Epithelial cell of prostate (primary cell): Measurements from ENCODE around the gene CYP2B6.
"Not testable (repeated sequence)": the region's sequence is repeated elsewhere in the genome, so short reads cannot be mapped to it uniquely, and the experiment has no call there.

Experiments
- DNase-seq: peaks from one replicate; pipeline ENCODE4 v3.0.0-alpha.2; 2011; ENCODE audit warnings: low read depth, low spot score
- H3K27ac ChIP-seq: fragments of 450-650 bp; 2 replicates; pipeline ENCODE4 v1.5.1; 2017; ENCODE audit warnings: mild to moderate bottlenecking

CYP2B6 gene

DNA sequence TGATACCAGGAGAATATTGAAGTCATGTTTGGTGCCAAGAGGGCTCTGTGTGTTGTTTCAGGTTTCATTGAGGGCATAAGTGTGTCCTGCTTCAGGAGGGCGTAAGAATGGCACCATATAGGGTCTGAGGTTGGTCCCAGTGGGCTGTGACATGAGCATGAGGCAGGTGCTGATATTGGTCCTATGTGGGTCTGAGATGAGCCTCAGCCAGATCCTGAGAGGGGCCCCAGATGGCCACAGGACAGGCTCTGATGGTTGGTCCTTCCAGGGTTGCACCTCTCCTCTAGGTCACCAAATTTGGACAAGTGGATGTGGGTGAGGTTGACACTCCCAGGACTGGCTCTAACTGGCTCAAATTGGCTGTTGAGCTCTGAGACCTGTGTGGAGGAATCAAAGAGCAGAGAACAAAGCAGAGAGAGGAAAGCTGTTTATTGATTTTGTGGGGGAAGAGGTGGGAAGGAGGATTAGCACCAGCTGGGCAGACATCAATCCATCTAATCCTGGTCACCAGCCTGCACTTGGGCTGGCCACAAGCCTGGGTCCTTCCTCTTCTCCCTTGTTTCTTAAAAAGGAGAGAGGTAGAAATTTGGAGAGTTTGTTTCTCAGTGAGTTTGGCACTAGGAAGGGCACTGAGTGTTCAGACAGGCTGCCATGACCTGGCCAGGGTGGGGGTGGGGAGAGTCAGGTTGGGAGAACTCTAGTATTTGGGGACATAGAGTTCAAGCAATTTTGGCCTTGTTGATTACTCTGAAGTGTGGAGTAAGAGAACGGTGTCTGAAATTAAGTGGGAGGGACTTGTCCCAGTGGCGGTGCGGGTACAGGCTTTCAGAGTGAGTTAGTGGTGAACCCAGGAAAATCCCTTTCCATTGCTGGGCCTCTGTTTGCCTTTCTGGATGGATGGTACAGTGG lies 38.7 kb downstream of the CYP2B6 start:
- no peak overlapping the region for H3K27ac ChIP-seq
- DNase-seq, result no peak

DNA sequence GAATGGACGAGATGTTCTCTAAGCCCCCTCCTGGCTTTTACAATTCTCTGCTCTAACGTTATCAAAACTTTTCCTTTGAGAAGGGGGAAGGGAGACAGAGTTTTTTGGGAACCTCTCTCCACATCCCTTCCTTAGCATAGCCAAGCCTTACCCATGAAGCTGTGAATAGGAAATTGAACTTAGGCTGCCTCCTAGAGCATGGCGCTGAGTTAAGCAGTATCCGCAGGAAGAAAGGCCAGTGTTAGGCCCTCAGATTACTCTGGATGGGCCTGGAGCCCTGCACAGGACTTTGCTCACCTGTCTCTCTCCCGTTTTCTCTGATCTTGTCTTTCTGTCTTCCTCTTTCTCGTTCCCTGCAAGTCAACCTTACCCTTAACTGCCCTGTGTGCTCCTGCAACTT lies 39.6 kb downstream of the CYP2B6 start:
- DNase-seq, result no peak
- H3K27ac ChIP-seq, result no peak overlapping the region

DNA sequence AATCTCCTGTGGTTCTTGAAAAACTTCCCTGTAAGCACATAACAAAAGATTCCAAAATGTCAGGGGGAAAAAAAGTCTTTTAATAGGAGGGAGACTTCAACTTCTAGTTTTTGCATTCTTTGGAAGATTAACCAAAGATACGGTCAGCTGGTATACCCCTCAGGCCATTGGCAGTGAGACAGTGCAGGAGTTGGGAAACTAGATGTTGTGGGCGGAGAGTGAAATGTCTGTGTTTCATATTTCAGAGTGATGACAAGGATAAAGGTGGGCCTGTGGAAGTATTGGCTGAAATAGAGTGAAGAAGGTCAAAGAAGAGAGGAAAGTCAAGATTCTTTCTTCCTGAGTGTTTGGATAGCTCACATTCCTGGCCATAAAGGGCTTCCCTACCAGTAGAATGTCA lies 40.8 kb downstream of the CYP2B6 start:
- no peak for DNase-seq
- H3K27ac ChIP-seq, result no peak overlapping the region

DNA sequence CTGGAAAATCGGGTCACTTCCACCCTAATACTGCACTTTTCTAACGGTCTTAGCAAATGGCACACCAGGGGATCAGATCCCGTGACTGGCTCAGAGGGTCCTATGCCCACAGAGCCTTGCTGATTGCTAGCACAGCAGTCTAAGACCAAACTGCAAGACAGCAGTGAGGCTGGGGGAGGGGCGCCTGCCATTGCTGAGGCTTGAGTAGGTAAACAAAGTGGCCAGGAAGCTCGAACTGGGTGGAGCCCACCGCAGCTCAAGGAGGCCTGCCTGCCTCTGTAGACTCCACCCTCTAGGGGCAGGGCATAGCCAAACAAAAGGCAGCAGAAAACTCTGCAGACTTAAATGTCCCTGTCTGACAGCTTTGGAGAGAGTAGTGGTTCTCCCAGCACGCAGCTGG lies 42.2 kb downstream of the CYP2B6 start:
- H3K27ac ChIP-seq, DNase-seq: not testable (repeated sequence)

DNA sequence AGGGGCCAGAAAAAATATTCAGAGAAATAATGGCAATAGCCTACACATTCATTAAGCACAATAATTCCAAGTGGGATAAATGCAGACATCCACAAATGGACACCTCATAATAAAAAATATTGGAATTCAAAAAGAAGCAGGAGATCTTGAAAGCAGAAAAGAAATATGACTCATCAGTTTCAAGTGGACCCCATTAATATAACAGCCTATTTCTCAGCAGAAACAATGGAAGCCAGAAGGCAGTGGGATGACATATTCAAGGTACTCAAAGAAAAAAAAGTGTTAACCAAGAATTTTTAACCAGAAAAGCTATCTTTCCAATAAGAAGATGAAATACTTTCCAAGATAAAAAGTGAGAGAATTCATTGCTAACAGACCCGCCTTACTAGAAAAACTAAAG lies 48.7 kb downstream of the CYP2B6 start:
- H3K27ac ChIP-seq, result no peak overlapping the region
- no peak for DNase-seq

DNA sequence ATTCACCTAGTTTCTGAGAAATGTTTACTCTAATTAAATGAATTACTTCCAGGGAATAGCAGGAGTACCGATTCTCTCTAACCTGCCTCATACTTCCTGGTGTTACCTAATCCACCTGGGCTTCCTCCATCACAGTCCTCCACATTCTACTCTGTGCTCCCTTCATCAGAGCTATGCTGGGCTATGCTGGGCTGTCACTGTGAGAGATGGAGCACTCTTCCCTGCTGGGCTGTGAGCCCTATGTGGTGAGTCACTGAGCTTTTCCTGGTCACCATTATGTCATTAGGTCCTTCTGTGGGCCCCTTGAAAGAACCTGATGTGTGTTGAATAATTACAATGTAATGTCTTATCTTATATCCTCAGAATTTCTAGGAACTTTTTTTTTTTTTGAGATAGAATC lies 54.0 kb downstream of the CYP2B6 start:
- not testable (repeated sequence) for DNase-seq, H3K27ac ChIP-seq

DNA sequence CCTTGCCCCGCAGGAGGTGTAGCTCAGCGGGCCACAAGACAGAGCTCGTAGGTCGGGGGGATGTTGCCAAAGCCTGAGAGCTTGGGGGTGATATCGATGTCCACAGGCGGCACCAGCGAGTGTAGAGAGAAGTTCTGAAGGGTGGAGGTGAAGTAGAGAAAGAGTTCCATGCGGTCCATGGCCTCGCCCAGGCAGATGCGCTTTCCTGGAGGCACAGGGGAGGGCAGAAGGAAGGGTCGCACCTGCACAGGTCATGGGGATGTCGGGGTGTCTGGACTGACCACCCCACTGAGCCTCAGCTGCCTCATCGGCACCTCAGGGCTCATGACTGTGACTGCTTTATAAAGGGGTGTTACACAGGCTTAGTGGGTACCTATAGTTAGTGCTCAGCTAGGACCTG lies 59.3 kb downstream of the CYP2B6 start:
- DNase-seq, result no peak
- no peak overlapping the region for H3K27ac ChIP-seq

DNA sequence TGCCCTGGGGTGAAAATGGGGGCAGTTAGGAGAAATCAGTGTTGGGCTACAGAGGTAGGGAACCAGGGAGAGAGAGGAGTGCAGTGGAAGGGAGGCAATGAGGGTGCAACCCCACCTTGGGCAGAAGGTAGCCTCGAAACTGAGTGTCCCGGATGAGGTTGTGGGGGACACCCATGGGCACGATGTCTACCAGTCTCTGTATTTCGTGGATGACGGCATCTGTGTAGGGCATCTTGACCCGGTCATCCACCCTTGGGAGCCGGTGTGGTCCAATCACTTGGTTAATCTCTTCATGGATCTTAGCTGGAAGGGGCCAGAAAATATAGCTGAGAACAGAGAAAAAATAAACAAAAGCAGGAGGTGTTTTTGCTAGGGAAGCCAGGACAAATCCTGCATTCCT lies 61.1 kb downstream of the CYP2B6 start:
- H3K27ac ChIP-seq, DNase-seq: not testable (repeated sequence)

DNA sequence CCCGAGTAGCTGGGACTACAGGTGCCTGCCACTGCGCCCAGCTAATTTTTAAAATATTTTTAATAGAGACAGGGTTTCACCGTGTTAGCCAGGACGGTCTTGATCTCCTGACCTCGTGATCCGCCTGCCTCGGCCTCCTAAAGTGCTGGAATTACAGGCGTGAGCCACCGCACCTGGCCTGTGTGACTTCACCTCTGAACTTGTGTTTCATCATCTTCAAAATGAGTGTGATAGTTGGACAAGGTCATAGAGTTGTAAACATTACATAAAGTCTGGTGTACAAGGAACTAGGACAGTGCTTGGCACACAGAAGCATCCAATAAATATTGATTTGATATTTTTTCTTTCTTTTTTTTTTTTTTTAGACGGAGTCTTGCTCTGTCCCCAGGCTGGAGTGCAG lies 62.2 kb downstream of the CYP2B6 start:
- DNase-seq, result not testable (repeated sequence)

DNA sequence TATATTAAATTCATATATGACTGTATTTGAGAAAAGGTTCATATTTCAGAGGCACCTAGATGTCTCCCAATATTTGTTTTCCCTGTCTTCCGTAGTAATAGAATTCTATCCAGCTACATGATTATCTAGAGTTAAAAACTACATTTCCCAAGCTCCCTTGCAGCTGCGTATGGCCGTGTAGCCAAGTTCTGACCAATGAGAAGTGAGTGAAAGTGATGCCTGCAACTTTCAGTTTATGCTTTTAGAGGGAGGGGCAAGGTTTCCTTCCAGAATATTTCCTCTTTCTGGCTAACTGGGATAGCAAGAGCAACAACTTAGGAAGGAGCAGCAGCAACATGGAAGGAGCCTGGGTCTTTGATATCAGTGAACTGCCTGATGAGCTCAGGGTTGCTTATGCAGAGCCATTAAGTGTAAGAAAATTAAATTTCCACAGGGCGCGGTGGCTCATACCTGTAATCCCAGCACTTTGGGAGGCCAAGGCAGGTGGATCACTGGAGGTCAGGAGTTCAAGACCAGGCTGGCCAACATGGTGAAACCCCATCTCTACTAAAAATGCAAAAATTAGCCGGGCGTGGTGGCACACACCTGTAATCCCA lies 74.0 kb downstream of the CYP2B6 start:
- H3K27ac ChIP-seq, result no peak overlapping the region
- DNase-seq, result no peak

More for the DNA sequence above, 62.2 kb downstream of the CYP2B6 start:
- not testable (repeated sequence) for H3K27ac ChIP-seq
